Stimulated activated CD8-positive, alpha-beta memory T cell treated with anti-CD3 and anti-CD28 coated beads, Interleukin-4, amount 100 ng/mL, for 4 hours (primary cell): ENCODE data around the gene C2CD4D.
"Not testable (repeated sequence)": the region's sequence is repeated elsewhere in the genome, so short reads cannot be mapped to it uniquely, and the experiment has no call there.

Experiments
- DNase-seq, 2 donors: peaks; one replicate each; pipeline ENCODE4 v3.0.0-alpha.2; 2020; ENCODE audit warnings: low read depth in 2 of 2, low spot score in 1 of 2

The C2CD4D gene

GRCh38 chr1:151839457-151840403, at the start of gene C2CD4D:
Gene C2CD4D (minus strand): TSS chr1:151839820. CDS start chr1:151838989, 831 bp downstream.
- DNase-seq = peak in 1 of 2 donors; percentile 36

- no peak for DNase-seq
Observed at GRCh38 chr1:151888972-151889570, 49.5 kb upstream of the C2CD4D start.

GRCh38 chr1:151887028-151887427, 47.4 kb upstream of the C2CD4D start:
- DNase-seq = no peak

GRCh38 chr1:151885479-151885878, 45.9 kb upstream of the C2CD4D start:
- no peak for DNase-seq

- DNase-seq = not testable (repeated sequence)
Observed at GRCh38 chr1:151884879-151885278, 45.3 kb upstream of the C2CD4D start.

GRCh38 chr1:151884445-151884844, 44.8 kb upstream of the C2CD4D start:
- not testable (repeated sequence) for DNase-seq

- DNase-seq = not testable (repeated sequence)
Observed at GRCh38 chr1:151883898-151884297, 44.3 kb upstream of the C2CD4D start.

GRCh38 chr1:151882918-151883317, 43.3 kb upstream of the C2CD4D start:
- not testable (repeated sequence) for DNase-seq

GRCh38 chr1:151882466-151882865, 42.8 kb upstream of the C2CD4D start:
- DNase-seq = no peak

GRCh38 chr1:151881479-151881878, 41.9 kb upstream of the C2CD4D start:
- no peak for DNase-seq

GRCh38 chr1:151875419-151876097, 35.9 kb upstream of the C2CD4D start:
- DNase-seq = no peak

- not testable (repeated sequence) for DNase-seq
Observed at GRCh38 chr1:151872776-151873175, 33.2 kb upstream of the C2CD4D start.

- DNase-seq = no peak
Observed at GRCh38 chr1:151871284-151872030, 31.8 kb upstream of the C2CD4D start.

- no peak for DNase-seq
Observed at GRCh38 chr1:151868486-151868885, 28.9 kb upstream of the C2CD4D start.

GRCh38 chr1:151867765-151868411, 28.3 kb upstream of the C2CD4D start:
- no peak for DNase-seq

- no peak for DNase-seq
Observed at GRCh38 chr1:151867321-151867720, 27.7 kb upstream of the C2CD4D start.

- no peak for DNase-seq
Observed at GRCh38 chr1:151864411-151864810, 24.8 kb upstream of the C2CD4D start.

GRCh38 chr1:151862604-151863003, 23.0 kb upstream of the C2CD4D start:
- no peak for DNase-seq

- no peak for DNase-seq
Observed at GRCh38 chr1:151860504-151861187, 21.0 kb upstream of the C2CD4D start.

- DNase-seq = no peak
Observed at GRCh38 chr1:151859891-151860293, 20.3 kb upstream of the C2CD4D start.
